Right lobe of liver (tissue), 6 donors: ENCODE data around the gene KPNA1. TPM values are rescaled to one million over a fixed set of nuclear protein-coding genes. Genes with fewer than 3 reads are reported as not detected.
A peak's percentile ranks its signal among the peaks of the same experiment; 100 is the strongest.

Experiments used
- ATAC-seq, 4 donors: fragments of 200-7000 bp; cut with Tn5 transposase; one replicate each; pipeline ENCODE4 v1.9.1; 2020; ENCODE audit warnings: mild to moderate bottlenecking in 4 of 4, moderate library complexity in 4 of 4
- DNase-seq, 3 donors: peaks; one replicate each; pipeline ENCODE4 v3.0.0-alpha.2; 2020
- H3K27ac ChIP-seq, 3 donors: fragments of 200-600 bp; one replicate each; pipeline ENCODE4 v1.8.0; 2022
- H3K27me3 ChIP-seq, 2 donors: fragments of 200-600 bp; one replicate each; pipeline ENCODE4 v1.8.0; 2022
- H3K36me3 ChIP-seq, 4 donors: fragments of 200-600 bp; sonication (generic) in 1 of 4; one replicate each; pipeline versions ENCODE4 v1.5.1 to v1.8.0; 2017 to 2022; ENCODE audit warnings: control low read depth in 1 of 4
- H3K4me1 ChIP-seq, 4 donors: fragments of 200-600 bp; sonication (generic) in 1 of 4; one replicate each; pipeline versions ENCODE4 v1.5.1 to v1.8.0; 2017 to 2022; ENCODE audit warnings: control low read depth in 1 of 4
- H3K4me3 ChIP-seq, 3 donors: fragments of 200-600 bp; one replicate each; pipeline ENCODE4 v1.8.0; 2022
- H3K9me3 ChIP-seq, 4 donors: fragments of 200-600 bp; sonication (generic) in 1 of 4; one replicate each; pipeline versions ENCODE4 v1.5.1 to v1.8.0; 2017 to 2022; ENCODE audit warnings: control low read depth in 1 of 4
- POLR2A ChIP-seq: fragments of 450-650 bp; IDR thresholded peaks from one replicate; pipeline ENCODE4 v1.6.1; 2017; ENCODE audit warnings: antibody characterized with exemption, mild to moderate bottlenecking
- WGBS: methylation state at CpG from one replicate; pipeline ENCODE4 v1.1.6; 2018; ENCODE audit warnings: low coverage, low lambda C conversion rate; ENCODE audit not compliant: insufficient coverage; ENCODE audit errors: missing lambda C conversion rate; 5-methylcytosine and 5-hydroxymethylcytosine counted together
- intact Hi-C, 2 donors: fragments of 100-400 bp; cut with DNase I; formaldehyde crosslinking; loops; one replicate each; pipeline versions ENCODE4 v1.11.2 to v1.14.1; 2022
- total RNA-seq, 6 experiments: library from RNA; depleted of rRNA in 2 of 6; stranded (reverse); fragments of >200 nt in 2 of 6; fragmentation: NEBNext Ultra II Directional in 3 of 6; extraction: Animal tissue kit (Norgen Biotek cat#: 25700) in 3 of 6; gene quantifications; one replicate each; pipeline versions ENCODE4 v1.1.0 to v1.2.4, GENCODE V29; 2016 to 2023
- TF ChIP-seq, protein P1 (sequence below), 4 donors: fragments of 200-600 bp in 3 of 4; fragments of 450-650 bp in 1 of 4; IDR thresholded peaks; one replicate each; pipeline versions ENCODE4 v1.5.1 to v1.8.0; 2016 to 2022; ENCODE audit warnings: antibody characterized with exemption in 4 of 4, mild to moderate bottlenecking in 2 of 4
- donor health status: DM: no; HTN: yes; CAD: no.
- donor health status: DM: no; HTN: no; CAD: no.
- donor health status: DM: no; HTN: no; CAD: no.
- donor health status: DM: no; HTN: yes; CAD: no.
- donor health status: DM: no; HTN: yes; CAD: no.

KPNA1 gene
- total RNA-seq, 6 experiments from 2014 or later, result 33.7 to 61.3 (median 51.2) TPM

DNA sequence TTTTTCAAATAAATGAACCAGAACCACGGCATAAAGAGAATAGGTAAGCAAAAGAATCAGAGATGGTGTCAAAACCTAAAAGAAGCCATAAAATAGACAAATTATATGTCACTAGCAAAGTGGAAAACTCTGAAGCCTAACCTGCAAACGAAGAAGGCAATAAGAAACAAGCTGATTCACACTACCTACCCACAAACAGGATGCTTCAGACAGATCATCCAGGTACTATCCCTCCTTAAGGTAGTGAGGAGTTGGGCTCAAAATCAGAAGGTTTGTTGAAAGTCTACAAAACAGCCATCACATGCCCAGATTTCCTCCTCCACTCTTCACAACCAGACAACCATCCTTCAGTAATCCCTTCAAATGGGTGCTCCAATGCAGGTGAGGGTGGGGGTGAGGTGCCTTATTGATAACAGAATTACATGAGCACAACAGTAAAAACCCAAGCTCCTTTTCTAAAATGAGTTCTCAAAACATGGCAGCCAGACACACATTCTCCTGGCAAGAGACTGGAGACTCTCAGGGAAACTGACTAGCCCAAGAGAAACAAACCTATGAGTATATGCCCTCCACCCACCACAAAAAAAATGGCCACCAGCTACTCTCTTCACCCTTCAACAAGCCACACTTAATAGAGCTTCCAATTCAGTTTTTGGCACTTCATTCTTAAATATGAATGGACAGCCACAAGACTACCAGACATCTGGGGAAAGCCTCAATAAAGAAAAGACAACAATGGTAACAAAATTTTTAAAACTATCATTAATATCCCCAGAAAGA lies 6.4 kb downstream of the KPNA1 start:
- H3K36me3 ChIP-seq, result no peaks in the 10 kb centered on the region

DNA sequence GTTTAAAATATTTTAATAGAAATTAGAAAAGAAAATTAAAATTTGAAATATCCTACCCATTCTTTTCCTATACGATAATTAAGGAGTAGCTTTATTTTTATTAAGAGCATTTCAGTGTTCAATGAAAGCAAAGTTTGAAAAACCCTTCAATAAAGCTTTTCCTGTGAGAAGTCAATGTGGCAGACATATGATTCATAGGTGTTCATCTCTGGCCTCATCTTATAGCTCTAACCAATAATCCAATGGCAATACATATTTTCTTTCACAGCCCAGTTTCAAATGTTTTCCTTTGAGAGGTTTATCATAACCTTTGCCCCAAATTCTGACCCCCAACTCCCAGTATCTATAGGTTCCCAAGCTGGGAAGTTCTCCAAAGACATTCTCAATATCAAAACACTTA lies 8.3 kb downstream of the KPNA1 start:
- Histone ChIP-seq H3K36me3 (no peaks in the 10 kb centered on the region), H3K9me3 (no peaks in the 10 kb centered on the region), H3K4me1 (peaks cover 0 to 24% (median 3%) of the 10 kb centered on the region in 4 donors), H3K4me3 (no peak overlapping the region), H3K27me3 (no peaks in the 10 kb centered on the region), H3K27ac (no peak overlapping the region)
- intact Hi-C loops, result no loop called here
- no peak for TF ChIP-seq POLR2A
- TF ChIP-seq, protein P1, sequence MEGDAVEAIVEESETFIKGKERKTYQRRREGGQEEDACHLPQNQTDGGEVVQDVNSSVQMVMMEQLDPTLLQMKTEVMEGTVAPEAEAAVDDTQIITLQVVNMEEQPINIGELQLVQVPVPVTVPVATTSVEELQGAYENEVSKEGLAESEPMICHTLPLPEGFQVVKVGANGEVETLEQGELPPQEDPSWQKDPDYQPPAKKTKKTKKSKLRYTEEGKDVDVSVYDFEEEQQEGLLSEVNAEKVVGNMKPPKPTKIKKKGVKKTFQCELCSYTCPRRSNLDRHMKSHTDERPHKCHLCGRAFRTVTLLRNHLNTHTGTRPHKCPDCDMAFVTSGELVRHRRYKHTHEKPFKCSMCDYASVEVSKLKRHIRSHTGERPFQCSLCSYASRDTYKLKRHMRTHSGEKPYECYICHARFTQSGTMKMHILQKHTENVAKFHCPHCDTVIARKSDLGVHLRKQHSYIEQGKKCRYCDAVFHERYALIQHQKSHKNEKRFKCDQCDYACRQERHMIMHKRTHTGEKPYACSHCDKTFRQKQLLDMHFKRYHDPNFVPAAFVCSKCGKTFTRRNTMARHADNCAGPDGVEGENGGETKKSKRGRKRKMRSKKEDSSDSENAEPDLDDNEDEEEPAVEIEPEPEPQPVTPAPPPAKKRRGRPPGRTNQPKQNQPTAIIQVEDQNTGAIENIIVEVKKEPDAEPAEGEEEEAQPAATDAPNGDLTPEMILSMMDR (IDR thresholded peaks at IDR 0.05), result no peak
- WGBS, result 83% methylated on average over 1 of the region's 1 CpG
- no peak for DNase-seq
- ATAC-seq, result no peak

More for the DNA sequence above, 6.4 kb downstream of the KPNA1 start:
- ATAC-seq (no peak), DNase-seq (no peak)
- Histone ChIP-seq H3K4me3 (no peak overlapping the region), H3K27ac (no peak overlapping the region), H3K9me3 (no peaks in the 10 kb centered on the region), H3K4me1 (peaks cover 0 to 41% (median 9%) of the 10 kb centered on the region in 4 donors), H3K27me3 (no peaks in the 10 kb centered on the region)
- TF ChIP-seq POLR2A, result no peak
- TF ChIP-seq, protein P1 (IDR thresholded peaks at IDR 0.05), result no peak
- intact Hi-C loops, result no loop called here
- WGBS, result 82% methylated on average over 2 of the region's 2 CpGs

GRCh38 chr3:122505676-122506075 lies 9.1 kb downstream of the KPNA1 start:
- Histone ChIP-seq H3K27me3 (no peaks in the 10 kb centered on the region), H3K9me3 (no peaks in the 10 kb centered on the region), H3K4me1 (peaks cover 0 to 18% (median 0%) of the 10 kb centered on the region in 4 donors), H3K27ac (no peak overlapping the region), H3K36me3 (no peaks in the 10 kb centered on the region), H3K4me3 (no peak overlapping the region)
- ATAC-seq (peak in 1 of 4 donors; percentile 21), DNase-seq (no peak)
- 29% methylated on average over 2 of the region's 2 CpGs for WGBS
- intact Hi-C loops, result no loop called here
- TF ChIP-seq, protein P1 (IDR thresholded peaks at IDR 0.05), result no peak
- TF ChIP-seq POLR2A, result no peak

- Histone ChIP-seq H3K9me3 (no peaks in the 10 kb centered on the region), H3K4me1 (peaks cover 0 to 10% (median 0%) of the 10 kb centered on the region in 4 donors), H3K4me3 (no peak overlapping the region), H3K27ac (no peak overlapping the region), H3K27me3 (no peaks in the 10 kb centered on the region), H3K36me3 (no peaks in the 10 kb centered on the region)
- no peak for DNase-seq
- TF ChIP-seq, protein P1 (IDR thresholded peaks at IDR 0.05), result no peak
- no peak for TF ChIP-seq POLR2A
- no peak for ATAC-seq
- intact Hi-C loops, result no loop called here
- 79% methylated on average over 2 of the region's 2 CpGs for WGBS
These were observed 11.8 kb downstream of the KPNA1 start for GRCh38 chr3:122502941-122503340.
